Stomach smooth muscle (tissue), 2 donors: Measurements from ENCODE around the gene WDR7.

Experiments used
- H3K27ac ChIP-seq: one replicate; pipeline ENCODE4 v1.7.0; 2013; ENCODE audit warnings: mild to moderate bottlenecking, low read length, inconsistent platforms
- H3K27me3 ChIP-seq, 2 donors: one replicate each; pipeline ENCODE4 v1.7.0; 2013; ENCODE audit warnings: low read length in 2 of 2; ENCODE audit not compliant: insufficient read depth in 2 of 2, control insufficient read depth in 1 of 2
- H3K36me3 ChIP-seq, 2 donors: one replicate each; pipeline ENCODE4 v1.7.0; 2013; ENCODE audit warnings: low read length in 2 of 2; ENCODE audit not compliant: control insufficient read depth in 2 of 2, insufficient read depth in 2 of 2
- H3K4me1 ChIP-seq: one replicate; pipeline ENCODE4 v1.7.0; 2013; ENCODE audit warnings: low read length; ENCODE audit not compliant: control insufficient read depth, insufficient read depth
- H3K4me3 ChIP-seq, 2 donors: one replicate each; pipeline ENCODE4 v1.7.0; 2013; ENCODE audit warnings: low read length in 2 of 2
- H3K9ac ChIP-seq, 2 donors: one replicate each; pipeline ENCODE4 v1.7.0; 2013; ENCODE audit warnings: low read length in 2 of 2, mild to moderate bottlenecking in 1 of 2
- H3K9me3 ChIP-seq, 2 donors: one replicate each; pipeline ENCODE4 v1.7.0; 2013; ENCODE audit warnings: low read length in 2 of 2; ENCODE audit not compliant: control insufficient read depth in 2 of 2
- donor health status: healthy.
- donor health status: Pancreatic carcinoma.

Gene WDR7

GRCh38 chr18:56955490-56955889 is 304.3 kb downstream of the WDR7 start:
- no peaks in the 10 kb centered on the region for H3K27me3 ChIP-seq
- no peaks in the 10 kb centered on the region for H3K36me3 ChIP-seq
- no peak overlapping the region for H3K4me3 ChIP-seq
- H3K9ac ChIP-seq, result no peak overlapping the region
- H3K9me3 ChIP-seq, result no peaks in the 10 kb centered on the region
- no peak overlapping the region for H3K27ac ChIP-seq
- no peaks in the 10 kb centered on the region for H3K4me1 ChIP-seq

- Histone ChIP-seq H3K27me3 (no peaks in the 10 kb centered on the region), H3K9ac (no peak overlapping the region), H3K36me3 (peaks cover 0 to 2% of the 10 kb centered on the region in 2 donors)
Observed at GRCh38 chr18:56959120-56959519, 308.0 kb downstream of the WDR7 start.

GRCh38 chr18:56962322-56962721 is 311.2 kb downstream of the WDR7 start:
- Histone ChIP-seq H3K4me3 (no peak overlapping the region), H3K27ac (no peak overlapping the region), H3K36me3 (peaks cover 0 to 2% of the 10 kb centered on the region in 2 donors), H3K9me3 (no peaks in the 10 kb centered on the region), H3K27me3 (no peaks in the 10 kb centered on the region), H3K9ac (no peak overlapping the region), H3K4me1 (no peaks in the 10 kb centered on the region)

More at GRCh38 chr18:56959120-56959519, 308.0 kb downstream of the WDR7 start:
- Histone ChIP-seq H3K27ac (no peak overlapping the region), H3K4me1 (no peaks in the 10 kb centered on the region), H3K9me3 (no peaks in the 10 kb centered on the region), H3K4me3 (no peak overlapping the region)

GRCh38 chr18:56967035-56967434 is 315.9 kb downstream of the WDR7 start:
- Histone ChIP-seq H3K27ac (no peak overlapping the region), H3K27me3 (no peaks in the 10 kb centered on the region), H3K4me1 (no peaks in the 10 kb centered on the region), H3K9ac (no peak overlapping the region), H3K9me3 (no peaks in the 10 kb centered on the region), H3K4me3 (no peak overlapping the region), H3K36me3 (peaks cover 0 to 3% of the 10 kb centered on the region in 2 donors)

- Histone ChIP-seq H3K4me1 (no peaks in the 10 kb centered on the region), H3K27me3 (no peaks in the 10 kb centered on the region), H3K9me3 (no peaks in the 10 kb centered on the region), H3K27ac (no peak overlapping the region), H3K9ac (no peak overlapping the region), H3K36me3 (peaks cover 0 to 2% of the 10 kb centered on the region in 2 donors), H3K4me3 (no peak overlapping the region)
Observed at GRCh38 chr18:56973487-56973886, 322.3 kb downstream of the WDR7 start.

- H3K36me3 ChIP-seq, result peaks cover 0 to 2% of the 10 kb centered on the region in 2 donors
- no peak overlapping the region for H3K27ac ChIP-seq
- no peaks in the 10 kb centered on the region for H3K9me3 ChIP-seq
- H3K4me1 ChIP-seq, result no peaks in the 10 kb centered on the region
- H3K9ac ChIP-seq, result no peak overlapping the region
- no peaks in the 10 kb centered on the region for H3K27me3 ChIP-seq
- no peak overlapping the region for H3K4me3 ChIP-seq
Observed at GRCh38 chr18:56974141-56974540, 323.0 kb downstream of the WDR7 start.

- no peak overlapping the region for H3K4me3 ChIP-seq
- H3K9ac ChIP-seq, result no peak overlapping the region
- H3K27ac ChIP-seq, result no peak overlapping the region
- H3K36me3 ChIP-seq, result peaks cover 0 to 2% of the 10 kb centered on the region in 2 donors
- H3K27me3 ChIP-seq, result no peaks in the 10 kb centered on the region
- no peaks in the 10 kb centered on the region for H3K4me1 ChIP-seq
- H3K9me3 ChIP-seq, result no peaks in the 10 kb centered on the region
Observed at GRCh38 chr18:56975276-56975675, 324.1 kb downstream of the WDR7 start.

- H3K9ac ChIP-seq, result no peak overlapping the region
- no peak overlapping the region for H3K27ac ChIP-seq
Observed at GRCh38 chr18:56977309-56977708, 326.1 kb downstream of the WDR7 start.

GRCh38 chr18:56977771-56978170 is 326.6 kb downstream of the WDR7 start:
- H3K4me3 ChIP-seq, result no peak overlapping the region
- no peaks in the 10 kb centered on the region for H3K9me3 ChIP-seq
- no peaks in the 10 kb centered on the region for H3K27me3 ChIP-seq

More at GRCh38 chr18:56977309-56977708, 326.1 kb downstream of the WDR7 start:
- no peaks in the 10 kb centered on the region for H3K36me3 ChIP-seq
- H3K4me3 ChIP-seq, result no peak overlapping the region
- H3K27me3 ChIP-seq, result no peaks in the 10 kb centered on the region
- no peaks in the 10 kb centered on the region for H3K9me3 ChIP-seq
- no peaks in the 10 kb centered on the region for H3K4me1 ChIP-seq

GRCh38 chr18:56980151-56980550 is 329.0 kb downstream of the WDR7 start:
- Histone ChIP-seq H3K27ac (no peak overlapping the region), H3K9ac (no peak overlapping the region)

More at GRCh38 chr18:56977771-56978170, 326.6 kb downstream of the WDR7 start:
- Histone ChIP-seq H3K27ac (no peak overlapping the region), H3K9ac (no peak overlapping the region), H3K4me1 (no peaks in the 10 kb centered on the region), H3K36me3 (no peaks in the 10 kb centered on the region)

GRCh38 chr18:56982766-56983165 is 331.6 kb downstream of the WDR7 start:
- Histone ChIP-seq H3K4me3 (no peak overlapping the region), H3K9me3 (no peaks in the 10 kb centered on the region), H3K27me3 (no peaks in the 10 kb centered on the region), H3K4me1 (no peaks in the 10 kb centered on the region), H3K9ac (no peak overlapping the region), H3K27ac (no peak overlapping the region), H3K36me3 (no peaks in the 10 kb centered on the region)

More at GRCh38 chr18:56980151-56980550, 329.0 kb downstream of the WDR7 start:
- no peaks in the 10 kb centered on the region for H3K9me3 ChIP-seq
- no peaks in the 10 kb centered on the region for H3K4me1 ChIP-seq
- H3K4me3 ChIP-seq, result no peak overlapping the region
- H3K36me3 ChIP-seq, result no peaks in the 10 kb centered on the region
- H3K27me3 ChIP-seq, result no peaks in the 10 kb centered on the region
